Adrenal gland (tissue), 5 donors: ENCODE measurements around the gene DNM2.

Experiments
- CTCF ChIP-seq, 6 experiments: fragments of 450-650 bp in 4 of 6; fragments of 200-600 bp in 2 of 6; sonication (generic) in 1 of 6; IDR thresholded peaks; 1 replicate in 5 of 6; 2 replicates in 1 of 6; pipeline versions ENCODE4 v1.5.1 to v1.8.0; 2016 to 2021; ENCODE audit warnings: antibody characterized with exemption in 6 of 6, mild to moderate bottlenecking in 2 of 6, moderate library complexity in 1 of 6
- POLR2A ChIP-seq, 2 donors: fragments of 450-650 bp; IDR thresholded peaks; one replicate each; pipeline ENCODE4 v1.6.1; 2017; ENCODE audit warnings: antibody characterized with exemption in 2 of 2, mild to moderate bottlenecking in 2 of 2, moderate library complexity in 1 of 2
- donor health status: DM: no; HTN: no; CAD: no.

DNA sequence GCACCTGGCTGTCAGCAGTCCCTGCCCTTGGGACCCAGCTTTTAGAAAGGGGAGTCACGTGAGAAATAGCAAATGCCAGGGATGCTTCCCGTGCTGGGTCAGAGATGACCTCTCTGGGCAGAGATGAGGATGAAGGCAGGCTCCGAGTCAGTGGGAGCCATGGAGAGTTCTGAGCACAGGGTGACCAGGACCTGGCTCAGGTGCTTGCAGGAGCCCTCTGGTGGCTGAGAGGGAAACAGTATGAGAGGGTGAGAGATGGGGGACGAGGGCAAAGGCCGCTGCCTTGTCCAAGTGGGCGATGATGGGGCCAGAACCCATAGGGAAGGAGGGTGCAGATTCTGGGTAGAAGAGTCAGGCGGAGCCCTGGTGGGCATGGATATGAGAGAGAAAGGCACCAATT, 102.3 kb downstream of the DNM2 start:
- TF ChIP-seq CTCF (IDR thresholded peaks at IDR 0.05) (peak in 2 of 6 experiments; percentile 9 to 30), POLR2A (IDR thresholded peaks at IDR 0.05) (no peak)
